Measurements from ENCODE around the gene MYOZ1.
"Not testable (repeated sequence)": the region's sequence is repeated elsewhere in the genome, so short reads cannot be mapped to it uniquely, and the experiment has no call there.

The MYOZ1 gene

GRCh38 chr10:73641328-73642060 is at the start of gene MYOZ1:
Gene MYOZ1, minus strand, starts transcription at chr10:73641474. Its CDS starts 1,457 bp downstream, at chr10:73640017.
- no peak for DNase-seq

- not testable (repeated sequence) for DNase-seq
Observed at GRCh38 chr10:73690755-73691154, 49.5 kb upstream of the MYOZ1 start.

GRCh38 chr10:73689596-73689995 is 48.3 kb upstream of the MYOZ1 start:
- DNase-seq = not testable (repeated sequence)

- not testable (repeated sequence) for DNase-seq
Observed at GRCh38 chr10:73687641-73688040, 46.4 kb upstream of the MYOZ1 start.

DNA sequence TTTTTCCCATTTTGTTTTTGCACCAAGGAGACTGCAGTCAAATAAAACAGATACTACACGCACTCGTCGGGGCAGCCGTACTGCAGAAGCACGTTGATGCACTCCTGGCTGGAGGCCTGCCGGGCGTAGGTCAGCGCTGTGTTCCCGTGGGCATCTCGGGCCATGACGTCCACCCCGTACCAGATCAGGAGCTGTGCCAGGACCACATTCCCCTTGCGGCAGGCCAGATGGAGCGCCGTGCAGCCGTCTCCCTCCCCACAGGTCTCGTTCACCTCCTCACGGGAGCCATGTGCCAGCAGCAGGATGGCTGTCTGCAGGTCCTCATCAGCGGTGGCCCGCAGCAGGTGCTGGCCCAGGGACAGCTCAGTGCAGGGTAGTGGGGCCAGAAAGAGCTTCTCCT is 33.3 kb upstream of the MYOZ1 start:
- DNase-seq = not testable (repeated sequence)

DNA sequence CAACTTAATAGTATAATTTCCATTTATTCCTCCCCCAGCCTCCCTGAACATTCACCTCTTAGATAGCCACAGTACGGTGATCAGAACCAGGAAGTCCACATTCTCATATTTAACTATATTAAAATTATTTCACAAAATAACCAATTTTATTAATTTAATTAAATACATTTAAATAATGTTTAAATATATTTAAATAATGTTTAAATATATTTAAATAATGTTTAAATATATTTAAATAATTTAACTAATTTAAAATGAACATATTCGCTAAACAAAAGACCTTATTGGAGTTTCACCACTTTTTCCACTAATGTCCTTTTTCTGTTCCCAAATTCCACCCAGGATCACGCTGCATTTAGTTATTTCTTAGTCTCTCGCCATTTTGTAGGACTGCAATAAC is 27.1 kb upstream of the MYOZ1 start:
- not testable (repeated sequence) for DNase-seq

DNA sequence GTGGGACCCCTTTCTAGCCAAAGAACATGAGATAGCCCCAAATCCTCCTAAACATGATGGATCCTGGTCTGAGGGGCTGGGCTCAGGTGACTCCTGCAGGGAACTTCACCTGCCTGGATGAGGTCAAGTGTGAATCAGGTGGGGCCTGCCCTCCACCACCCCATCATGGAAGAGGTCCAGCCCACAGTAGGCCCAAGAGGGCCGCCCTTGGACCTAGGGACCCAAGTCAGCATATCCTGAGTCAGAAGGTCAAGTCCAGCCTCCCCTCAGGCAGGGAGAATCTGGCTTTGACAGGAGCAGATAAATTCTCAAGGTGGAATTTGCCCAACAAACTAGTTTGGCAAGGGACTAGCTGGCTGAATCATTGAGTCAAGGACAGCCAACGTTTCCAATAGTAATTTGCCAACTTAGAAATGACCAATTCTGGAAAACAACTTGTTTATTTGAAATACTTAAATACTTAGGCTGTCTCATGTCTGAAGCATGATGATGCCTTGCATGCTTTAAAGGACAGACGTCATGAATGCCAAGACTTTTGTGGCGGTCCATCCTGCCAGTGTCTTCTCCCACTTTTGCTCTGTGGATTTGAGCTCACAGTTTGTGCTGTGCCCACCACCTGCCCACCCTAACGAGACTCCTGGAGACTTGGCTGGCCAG is 25.0 kb upstream of the MYOZ1 start:
- DNase-seq = not testable (repeated sequence)

DNA sequence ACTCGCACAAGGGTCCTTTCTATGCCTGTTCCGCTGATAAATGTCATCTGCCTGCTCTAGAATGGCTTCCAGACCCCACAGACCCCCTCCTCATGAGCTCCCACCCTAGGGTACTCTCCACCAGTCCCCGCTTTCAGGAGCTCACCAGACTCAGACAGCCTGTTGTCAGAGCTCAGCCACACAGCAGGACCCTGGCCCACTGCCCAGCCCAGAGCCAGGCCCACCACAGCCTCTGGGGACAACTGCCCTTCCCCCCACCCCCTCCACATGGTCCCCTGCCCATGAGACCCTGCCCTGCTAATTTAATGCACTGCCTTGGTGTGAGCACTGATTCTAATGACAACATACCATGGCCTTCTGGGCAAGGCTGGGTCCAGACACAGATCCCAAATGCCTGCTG is 24.3 kb upstream of the MYOZ1 start:
- not testable (repeated sequence) for DNase-seq

GRCh38 chr10:73664156-73665040 is 23.1 kb upstream of the MYOZ1 start:
- not testable (repeated sequence) for DNase-seq

- not testable (repeated sequence) for DNase-seq
Observed at GRCh38 chr10:73663621-73664020, 22.3 kb upstream of the MYOZ1 start.

DNA sequence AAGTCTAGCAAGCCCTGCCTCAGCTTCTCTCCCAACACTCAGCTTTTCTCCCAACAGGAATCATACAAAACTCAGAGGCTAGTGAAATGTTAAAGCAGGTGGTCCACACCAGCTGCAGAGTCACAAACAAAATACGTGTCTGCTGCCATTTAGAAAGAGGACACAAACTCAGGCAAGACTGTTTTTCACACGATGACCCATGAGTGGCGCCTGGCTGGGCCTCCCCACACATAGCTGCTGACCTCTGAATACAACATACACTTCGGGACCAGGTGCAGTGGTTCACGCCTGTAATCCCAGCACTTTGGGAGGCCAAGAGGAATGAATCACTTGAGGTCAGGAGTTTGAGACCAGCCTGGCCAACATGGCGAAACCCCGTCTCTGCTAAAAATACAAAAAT is 21.4 kb upstream of the MYOZ1 start:
- not testable (repeated sequence) for DNase-seq

DNA sequence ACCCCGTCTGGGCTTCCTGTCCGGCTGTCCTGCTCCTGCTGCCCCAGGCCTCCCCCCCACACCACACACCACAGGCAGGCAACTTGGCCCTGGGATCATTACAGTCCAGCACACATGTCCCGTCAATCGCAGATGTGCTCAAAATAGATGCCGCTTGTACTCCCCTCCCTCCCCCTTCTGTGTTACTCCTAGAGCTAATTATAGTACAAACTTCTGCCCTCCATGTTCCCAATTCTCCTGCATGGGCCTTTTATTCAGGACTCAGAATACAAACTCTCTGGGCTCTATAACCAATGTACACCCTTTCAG is 14.7 kb upstream of the MYOZ1 start, which contains the start of gene SYNPO2L:
Gene SYNPO2L (minus strand): TSS at position 40 of the 309 bp plus-strand sequence. CDS start 107 bp downstream, outside the sequence.
- no peak for DNase-seq

- DNase-seq = no peak
Observed at GRCh38 chr10:73655257-73655989, 14.1 kb upstream of the MYOZ1 start.

DNA sequence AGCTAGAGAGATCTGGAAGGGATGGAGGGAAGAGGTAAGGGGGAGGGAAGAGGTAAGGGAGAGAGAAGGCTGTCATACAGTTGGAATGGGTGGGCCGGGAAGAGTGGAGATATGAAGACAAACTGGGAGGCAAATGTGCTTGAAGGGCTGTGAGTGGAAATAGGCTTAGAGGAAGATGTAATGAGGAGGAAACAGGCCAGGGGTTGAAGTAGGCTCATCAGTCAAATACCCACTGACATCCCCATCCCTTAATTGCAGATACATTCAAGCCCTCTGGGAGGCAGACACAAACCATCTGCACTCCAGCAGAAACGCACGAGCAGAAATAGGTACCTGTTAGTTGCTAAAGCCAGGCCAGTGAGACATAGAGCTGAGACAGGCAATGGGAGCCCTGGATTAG is 12.4 kb upstream of the MYOZ1 start:
- no peak for DNase-seq

GRCh38 chr10:73653195-73653594 is 11.9 kb upstream of the MYOZ1 start:
- no peak for DNase-seq

GRCh38 chr10:73650537-73651331 is 9.5 kb upstream of the MYOZ1 start:
- DNase-seq = no peak

DNA sequence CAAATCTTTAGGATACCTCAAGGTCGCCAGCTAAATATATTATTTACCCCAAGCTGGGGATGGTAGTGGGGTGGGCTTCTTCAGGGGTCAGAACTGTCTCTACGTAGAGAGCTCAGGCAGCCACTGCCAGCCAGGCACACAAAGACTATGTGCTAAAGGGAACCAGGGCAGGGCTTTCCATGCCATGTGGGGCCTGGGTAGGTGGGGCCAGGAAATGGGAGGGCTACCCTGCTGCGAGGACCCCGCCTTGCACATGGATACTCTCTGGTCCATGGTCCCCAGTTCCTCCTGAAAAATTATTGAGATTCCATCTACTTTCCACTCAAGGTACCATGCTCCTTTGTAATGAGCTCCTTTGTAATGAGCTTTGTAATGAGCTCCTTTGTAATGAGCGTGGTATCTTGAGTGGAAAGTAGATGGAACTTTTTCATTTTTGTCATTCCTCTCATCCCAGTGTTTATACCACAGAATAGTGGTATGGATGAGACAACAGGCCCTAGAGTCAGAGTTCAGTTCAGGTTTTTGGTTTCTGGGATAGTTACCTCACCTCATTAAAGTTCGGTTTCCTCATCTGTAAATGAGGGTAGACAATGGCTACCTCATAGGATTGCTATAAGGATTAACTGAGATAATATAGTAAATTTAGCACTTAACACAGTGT is 8.7 kb upstream of the MYOZ1 start:
- DNase-seq = no peak

GRCh38 chr10:73648975-73649829 is 7.9 kb upstream of the MYOZ1 start:
- DNase-seq = no peak

GRCh38 chr10:73647875-73648651 is 6.8 kb upstream of the MYOZ1 start:
- no peak for DNase-seq

All from activated CD4-positive, CD25-positive, alpha-beta regulatory T cell treated with anti-CD3 and anti-CD28 coated beads, Interleukin-2, amount 50 U/mL, for 72 hours (primary cell).